Breast epithelium (tissue), 3 donors: ENCODE measurements around the gene CPPED1.

Experiments used
- CTCF ChIP-seq, 3 donors: fragments of 450-650 bp; IDR thresholded peaks; one replicate each; pipeline ENCODE4 v1.5.1; 2016 to 2017; ENCODE audit warnings: antibody characterized with exemption in 3 of 3, mild to moderate bottlenecking in 3 of 3, moderate library complexity in 3 of 3
- POLR2A ChIP-seq: fragments of 450-650 bp; IDR thresholded peaks from one replicate; pipeline ENCODE4 v1.6.1; 2016; ENCODE audit warnings: antibody characterized with exemption, mild to moderate bottlenecking, moderate library complexity

DNA sequence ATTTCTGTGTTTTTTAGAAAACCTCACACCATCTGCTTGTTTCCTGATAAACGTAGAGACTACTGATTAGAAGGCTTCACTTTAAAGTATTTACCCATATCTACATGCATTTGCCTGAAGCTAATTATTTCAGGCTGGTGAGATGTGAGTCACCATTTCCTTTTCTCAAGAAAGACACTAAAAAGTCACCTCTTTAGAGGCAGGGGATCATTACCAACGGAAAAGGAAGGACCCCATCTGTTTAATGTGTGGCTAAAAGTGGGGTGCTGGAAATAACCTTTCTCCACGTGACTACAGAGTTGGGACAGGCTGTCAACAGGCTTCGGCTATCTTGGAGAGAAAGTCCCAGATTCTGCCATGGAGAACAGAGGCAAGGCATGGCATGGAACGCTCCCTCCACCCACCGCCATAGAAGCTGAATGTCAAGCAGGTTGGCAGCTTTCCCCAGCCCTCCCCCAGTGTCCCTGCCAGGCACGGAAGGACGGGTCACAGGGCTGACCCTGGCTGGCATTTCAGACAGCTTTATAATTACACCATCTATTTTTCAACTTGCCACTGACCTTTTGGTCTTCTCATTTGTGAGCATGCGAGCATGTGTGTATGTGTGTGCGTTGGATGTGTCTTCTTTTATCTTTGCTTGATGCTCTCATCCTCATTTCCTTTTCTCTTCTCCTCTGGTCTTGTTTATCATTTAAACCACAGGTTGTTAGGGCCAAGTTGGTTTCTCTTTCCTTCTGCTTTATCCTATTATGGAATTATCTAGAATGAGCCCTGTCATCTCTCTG is 157.0 kb downstream of the CPPED1 start:
- no peak for TF ChIP-seq CTCF (IDR thresholded peaks at IDR 0.05)
- TF ChIP-seq POLR2A, result no peak
